GM19324 (cell line): Measurements from ENCODE around the gene PMS2.
"Not testable (repeated sequence)": the region's sequence is repeated elsewhere in the genome, so short reads cannot be mapped to it uniquely, and the experiment has no call there.

Experiments
- ATAC-seq: cut with Tn5 transposase; IDR thresholded peaks from one replicate; pipeline ENCODE4 v1.9.1; 2021; ENCODE audit warnings: mild to moderate bottlenecking, moderate library complexity; ENCODE audit not compliant: unreplicated experiment, low FRiP score

The PMS2 gene

DNA sequence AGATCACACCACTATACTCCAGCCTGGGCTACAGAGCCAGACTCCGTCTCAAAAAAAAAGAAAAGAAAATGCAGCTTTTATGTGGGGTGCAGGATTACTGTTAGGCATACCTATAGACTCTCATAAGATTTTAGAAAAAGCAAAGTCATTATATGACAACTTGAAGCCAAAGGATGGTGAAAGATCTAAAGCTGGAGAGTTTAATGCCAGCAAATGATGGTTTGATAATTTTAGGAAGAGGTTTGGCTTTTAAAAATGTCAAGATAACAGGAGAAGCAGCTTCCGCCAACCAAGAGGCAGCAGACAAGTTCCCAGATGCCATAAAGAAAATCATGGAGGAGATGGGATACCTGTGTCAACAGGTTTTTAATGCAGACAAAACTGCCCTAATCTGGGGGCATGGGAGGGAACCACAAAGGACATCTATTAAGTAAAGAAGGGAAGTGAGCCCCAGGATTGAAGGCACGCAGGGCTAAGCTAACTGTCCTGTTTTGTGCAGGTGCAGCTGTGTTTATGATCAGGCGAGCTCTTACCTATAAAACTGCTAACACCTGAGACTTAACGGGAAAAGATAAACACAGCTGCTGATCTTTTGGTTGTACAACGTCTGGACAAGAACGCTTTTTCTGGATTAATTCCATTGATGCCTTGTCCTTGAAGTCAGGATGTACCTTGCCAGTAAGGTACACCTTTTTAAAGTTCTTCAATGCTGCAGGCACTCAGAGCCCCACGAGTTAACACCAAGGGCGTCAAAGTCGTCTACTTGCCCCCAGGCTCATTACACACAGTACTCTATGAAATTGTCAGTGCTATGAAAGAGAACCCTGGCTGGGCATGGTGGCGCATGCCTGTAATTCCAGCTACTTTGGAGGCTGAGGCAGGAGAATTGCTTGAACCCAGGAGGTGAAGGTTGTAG, 11.8 kb upstream of the PMS2 start:
- ATAC-seq = no peak

DNA sequence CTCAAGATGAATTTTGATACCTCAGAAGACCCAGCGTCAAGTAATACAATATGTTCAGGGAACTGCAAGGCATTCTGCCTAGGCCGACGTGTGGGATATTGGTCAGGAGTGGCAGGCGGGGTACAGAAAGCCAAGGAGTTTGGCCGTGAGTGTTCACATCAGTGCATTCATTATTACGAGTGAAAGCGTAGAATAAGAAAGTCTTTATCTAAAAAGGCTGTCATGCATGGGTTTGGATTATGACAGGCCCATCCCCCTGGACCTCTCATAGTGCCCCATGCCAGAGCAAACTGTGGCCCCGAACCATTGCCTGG, 7.8 kb upstream of the PMS2 start:
- no peak for ATAC-seq

DNA sequence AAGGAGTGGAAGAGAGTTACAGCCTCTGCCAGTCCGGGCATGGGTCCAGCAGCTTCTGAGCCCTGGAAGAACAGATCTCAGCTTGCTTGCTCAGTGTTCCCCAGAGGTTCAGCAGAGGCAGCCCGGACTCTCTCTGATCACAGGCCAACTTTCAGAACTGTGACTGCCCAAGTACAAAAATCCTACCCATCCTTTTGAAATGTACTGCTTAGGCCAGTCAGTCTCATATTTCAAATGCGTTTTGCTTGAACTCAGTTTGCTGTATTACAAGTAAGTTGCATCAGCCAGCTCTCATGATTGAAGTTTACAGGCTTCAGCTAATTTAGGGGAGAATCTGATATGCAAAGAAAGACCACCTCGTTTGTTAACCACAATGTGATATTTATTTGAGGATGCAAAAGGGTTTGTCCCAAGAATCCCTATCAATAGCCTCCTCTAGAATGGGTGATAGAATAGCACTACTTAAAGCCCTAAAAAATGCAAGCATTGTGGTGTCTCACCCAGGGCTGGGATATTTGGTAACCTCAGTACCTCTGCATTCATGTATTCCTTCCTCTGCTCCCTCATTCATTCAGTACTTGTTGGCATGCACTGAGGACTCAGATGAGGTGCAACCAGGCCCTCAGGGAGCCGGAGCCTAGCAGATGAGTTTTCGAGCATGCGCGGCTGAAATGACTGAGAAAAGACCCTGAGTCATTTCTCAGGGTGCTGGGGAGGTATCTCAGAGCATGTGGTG, 7.2 kb upstream of the PMS2 start:
- no peak for ATAC-seq

DNA sequence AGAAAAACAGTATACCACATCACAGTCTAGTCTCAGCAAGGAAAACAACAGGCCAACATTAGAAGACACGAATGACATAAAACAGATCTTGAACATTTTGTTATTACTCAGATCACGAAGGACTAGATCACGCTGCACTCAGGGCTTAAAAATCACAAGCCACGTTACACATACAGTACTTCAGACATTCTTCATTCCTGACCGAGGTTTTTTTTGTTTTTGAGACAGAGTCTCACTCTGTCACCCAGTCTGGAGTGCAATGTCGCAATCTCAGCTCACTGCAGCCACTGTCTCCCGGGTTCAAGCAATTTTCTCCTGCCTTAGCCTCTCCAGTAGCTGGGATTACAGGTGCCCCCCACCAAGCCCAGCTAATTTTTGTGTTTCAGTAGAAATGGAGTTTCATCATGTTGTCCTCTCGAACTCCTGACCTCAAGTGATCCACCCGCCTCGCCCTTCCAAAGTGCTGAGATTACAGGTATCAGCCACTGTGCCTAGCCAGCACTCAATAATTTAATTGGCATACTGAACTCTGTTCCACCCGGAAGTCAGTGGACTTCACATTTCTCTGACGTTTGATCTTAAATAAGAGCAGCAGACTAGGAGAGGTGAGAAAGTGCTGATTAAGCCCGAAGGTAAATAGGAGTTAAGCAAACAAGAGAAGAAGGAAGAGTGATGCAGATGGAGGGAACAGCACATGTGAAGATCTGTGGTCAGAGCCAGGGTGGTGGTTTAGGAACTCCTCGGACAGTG, 3.7 kb upstream of the PMS2 start:
- ATAC-seq = no peak

DNA sequence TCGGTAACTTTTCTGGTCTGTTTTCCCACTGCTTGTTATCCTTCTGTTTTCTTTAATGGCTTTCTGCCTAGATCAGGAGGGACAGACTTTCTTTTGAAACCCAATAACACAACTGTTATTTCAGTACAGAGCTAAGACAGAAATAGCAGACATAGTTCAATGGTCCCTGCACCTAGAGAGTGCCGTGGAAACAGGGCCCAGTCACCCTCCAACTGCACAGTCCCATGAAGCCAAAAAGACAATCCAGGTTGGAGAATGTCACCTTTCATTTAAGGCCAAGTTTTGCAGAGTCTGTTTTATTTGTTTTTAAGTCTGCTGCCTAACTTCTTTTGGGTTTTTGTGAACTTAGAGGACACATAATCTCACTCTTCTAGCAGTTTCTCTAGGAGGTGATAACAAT, 2.7 kb upstream of the PMS2 start:
- ATAC-seq = no peak

DNA sequence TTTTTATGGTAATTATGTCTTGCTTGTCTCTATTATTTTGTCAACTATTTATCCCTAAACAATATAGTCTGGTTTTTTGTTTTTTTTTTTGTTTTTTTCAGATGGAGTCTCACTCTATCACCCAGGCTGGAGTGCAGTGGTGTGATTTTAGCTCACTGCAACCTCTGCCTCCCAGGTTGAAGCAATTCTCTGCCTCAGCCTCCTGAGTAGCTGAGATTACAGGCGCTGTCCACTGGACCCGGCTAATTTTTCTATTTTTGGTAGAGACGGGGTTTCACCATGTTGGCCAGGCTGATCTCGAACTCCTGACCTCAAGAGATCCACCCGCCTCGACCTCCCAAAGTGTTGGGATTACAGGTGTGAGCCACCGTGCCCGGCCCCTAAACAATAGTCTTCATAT, 1.5 kb upstream of the PMS2 start:
- not testable (repeated sequence) for ATAC-seq

DNA sequence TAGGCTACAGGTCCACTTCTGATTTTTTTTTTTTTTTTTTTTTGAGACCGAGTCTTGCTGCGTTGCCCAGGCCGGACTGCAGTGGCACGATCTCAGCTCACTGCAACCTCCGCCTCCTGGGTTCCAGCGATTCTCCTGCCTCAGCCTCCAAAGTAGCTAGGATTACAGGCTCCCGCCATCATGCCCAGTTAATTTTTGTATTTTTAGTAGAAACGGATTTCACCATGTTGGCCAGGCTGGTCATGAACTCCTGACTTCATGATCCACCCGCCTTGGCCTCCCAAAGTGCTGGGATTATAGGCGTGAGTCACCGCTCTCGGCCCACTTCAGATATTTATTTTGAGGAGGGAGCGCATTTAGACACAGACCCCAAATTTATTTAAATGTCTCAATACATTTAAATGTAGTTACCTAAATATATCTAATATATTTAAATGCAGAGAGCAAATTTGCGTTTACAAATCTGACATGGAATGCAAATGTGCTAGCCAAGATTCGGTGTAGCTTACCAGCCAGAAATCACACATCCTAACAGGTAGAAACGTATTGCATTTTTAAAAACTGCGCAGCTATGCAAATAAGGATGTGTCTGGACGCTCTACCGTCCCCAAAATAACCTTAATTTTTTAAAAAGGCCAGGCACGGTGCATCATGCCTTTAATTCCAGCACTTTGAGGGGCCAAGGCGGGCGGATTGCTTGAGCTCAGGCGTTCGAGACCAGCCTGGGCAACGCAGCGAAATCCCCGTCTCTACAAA, 836 bp downstream of the PMS2 start:
- ATAC-seq = not testable (repeated sequence)

DNA sequence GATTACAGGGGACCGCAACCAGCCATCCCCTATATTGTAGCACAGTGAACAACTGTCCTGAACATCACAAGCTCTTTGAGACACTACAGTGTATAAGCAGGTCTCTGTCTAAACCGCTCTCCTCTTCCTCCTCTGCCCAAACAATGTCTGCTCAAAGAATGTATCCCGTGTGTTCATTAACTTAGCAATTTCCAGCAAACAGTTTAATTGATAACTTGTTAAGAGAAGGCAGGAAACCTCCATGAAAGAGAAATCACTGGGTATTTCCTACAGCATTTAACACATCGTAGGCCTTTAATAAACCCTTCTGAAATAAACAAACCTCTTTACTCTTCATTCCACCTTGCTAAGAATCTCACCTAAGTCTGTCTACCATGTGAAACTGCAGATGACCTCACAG, 1.5 kb downstream of the PMS2 start:
- ATAC-seq = no peak

DNA sequence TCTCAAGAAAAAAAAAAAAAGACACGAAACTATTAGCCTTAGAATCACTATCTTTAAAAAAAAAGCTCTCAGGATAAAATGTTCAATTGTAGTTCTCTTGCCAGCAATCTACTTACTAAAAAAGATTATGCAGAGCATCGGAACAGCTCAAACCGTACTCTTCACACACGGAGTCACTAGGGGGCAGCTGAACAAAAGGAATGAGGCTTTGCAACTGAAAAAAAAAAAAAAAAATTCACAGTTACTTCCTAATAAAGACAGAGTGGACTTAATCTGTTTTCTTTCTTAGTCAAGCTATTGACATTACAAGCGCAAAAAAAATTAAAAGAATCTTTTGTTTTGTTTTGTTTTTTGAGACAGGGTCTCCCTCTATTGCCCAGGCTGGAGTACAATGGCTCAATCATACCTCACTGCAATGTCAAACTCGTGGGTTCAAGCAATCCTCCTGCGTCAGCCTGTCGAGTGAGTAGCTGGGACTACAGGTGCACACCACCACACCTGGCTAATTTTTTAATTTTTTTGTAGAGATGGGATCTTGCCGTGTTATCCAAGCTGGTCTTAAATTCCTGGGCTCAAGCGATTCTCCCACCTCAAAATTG, 11.5 kb downstream of the PMS2 start:
- no peak for ATAC-seq

DNA sequence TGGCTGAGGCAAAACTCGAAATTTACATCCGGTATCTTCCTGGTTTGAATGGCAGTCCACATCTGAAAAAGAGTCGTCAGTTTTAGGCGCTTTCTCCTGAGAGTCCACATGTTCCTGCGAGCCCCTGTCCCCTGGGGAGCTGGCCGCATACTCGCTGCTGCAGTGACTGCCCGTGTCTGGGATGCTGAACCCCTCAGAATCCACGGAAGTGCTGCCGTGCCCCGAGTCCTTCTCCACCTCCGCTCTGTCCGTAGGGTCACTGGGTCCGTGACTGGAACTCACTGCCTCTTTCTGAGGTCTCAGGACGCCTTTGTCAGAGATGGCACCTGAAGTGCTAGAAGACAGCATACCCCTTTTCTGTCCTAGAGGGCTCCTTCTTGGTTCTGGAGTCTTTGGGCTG, 21.8 kb downstream of the PMS2 start:
- not testable (repeated sequence) for ATAC-seq

DNA sequence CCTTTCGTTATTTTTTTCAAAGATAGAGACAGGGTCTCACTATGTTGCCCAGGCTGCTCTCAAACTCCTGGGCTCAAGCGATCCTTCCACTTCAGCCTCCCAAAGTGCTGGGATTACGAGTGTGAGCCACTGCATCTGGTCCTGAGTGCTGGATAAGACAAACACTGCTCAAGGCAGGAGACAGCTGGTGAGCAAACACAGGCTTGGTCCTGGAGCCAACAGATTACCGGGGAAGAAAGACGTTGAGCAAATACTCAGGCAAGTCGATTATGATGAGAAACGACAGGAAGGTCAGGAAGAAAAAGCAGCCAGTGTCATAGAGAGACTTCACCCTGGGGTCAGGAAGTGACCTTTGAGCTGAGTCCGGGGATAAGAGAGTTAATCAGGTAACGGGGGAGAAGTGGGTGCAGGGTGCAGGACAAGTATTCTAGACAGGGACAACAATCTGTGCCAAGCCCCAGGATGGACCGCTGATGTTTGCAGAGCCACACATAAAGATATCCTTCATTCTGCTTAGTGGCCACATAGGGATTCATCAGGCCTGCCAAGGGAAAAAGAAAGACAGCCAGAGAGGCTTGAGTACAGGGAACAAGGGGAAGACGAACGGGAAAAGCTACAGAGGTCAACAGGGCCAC, 29.1 kb downstream of the PMS2 start:
- not testable (repeated sequence) for ATAC-seq

DNA sequence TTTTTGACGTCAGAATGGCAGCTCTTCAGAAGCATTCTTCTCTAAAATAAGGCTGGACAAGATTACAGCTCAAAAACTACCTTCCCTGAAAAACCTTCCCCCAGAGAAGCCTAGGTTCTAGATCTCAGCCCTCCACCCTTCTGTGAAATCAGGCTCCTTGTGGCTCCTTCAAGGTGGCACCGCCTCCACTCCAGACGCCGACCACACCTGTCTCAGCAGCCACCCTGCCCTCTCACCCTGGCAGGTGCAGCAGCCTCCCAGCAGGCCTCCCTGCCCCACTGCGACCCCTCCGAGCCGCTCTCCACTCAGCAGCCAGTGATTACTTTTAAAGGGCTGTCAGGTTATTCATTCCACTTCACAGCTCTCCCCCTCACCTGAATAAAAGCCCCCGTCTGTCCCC, 35.3 kb downstream of the PMS2 start:
- not testable (repeated sequence) for ATAC-seq

DNA sequence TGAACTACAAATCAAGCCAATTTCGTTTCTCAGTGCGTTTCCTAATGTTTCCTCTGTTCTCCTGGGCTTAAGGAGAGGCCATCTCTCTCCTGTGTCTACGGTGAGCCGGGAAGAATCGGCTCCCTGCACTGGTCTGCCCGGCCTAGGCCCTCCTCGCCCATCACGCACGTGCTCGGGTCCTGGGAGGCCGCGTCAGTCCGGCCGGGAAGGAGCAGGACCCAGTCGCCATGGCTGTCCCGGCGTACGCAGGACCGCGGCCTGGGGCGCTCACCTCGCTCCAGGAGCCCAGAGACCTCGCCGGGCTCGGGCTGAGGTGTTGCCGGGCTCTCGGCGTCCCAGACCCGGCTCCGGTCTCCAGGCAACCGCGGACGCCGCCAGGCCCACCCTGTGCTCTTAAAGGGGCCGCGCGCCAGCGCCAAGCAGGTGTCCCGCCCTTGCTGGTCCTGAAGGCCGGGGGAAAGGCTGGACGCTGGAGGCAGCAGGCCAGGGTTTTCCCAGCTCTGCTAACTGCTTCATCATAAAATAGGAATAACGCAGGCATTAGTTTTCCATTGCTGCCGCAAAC, 38.4 kb downstream of the PMS2 start, which contains the start of gene RSPH10B:
TSS of gene RSPH10B (minus strand) at position 343 of the 565 bp plus-strand sequence. CDS start 3,573 bp downstream, outside the sequence.
- ATAC-seq = not testable (repeated sequence)

DNA sequence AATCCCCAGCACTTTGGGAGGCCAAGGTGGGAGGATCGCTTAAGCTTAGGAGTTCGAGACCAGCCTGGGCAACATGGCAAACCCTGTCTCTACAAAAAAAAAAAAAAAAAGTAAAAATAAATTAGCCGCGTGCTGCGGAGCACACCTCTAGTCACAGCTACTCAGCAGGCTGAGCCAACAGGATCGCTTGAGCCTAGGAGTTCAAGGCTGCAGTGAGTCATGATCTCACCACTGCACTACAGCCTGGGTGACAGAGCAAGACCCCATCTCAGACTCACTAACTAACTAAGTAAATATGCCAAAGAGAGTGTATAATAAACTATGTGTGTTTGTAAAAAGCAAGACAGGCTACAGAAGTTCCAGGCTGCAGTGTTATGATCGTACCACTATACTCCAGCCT, 45.0 kb downstream of the PMS2 start:
- not testable (repeated sequence) for ATAC-seq

DNA sequence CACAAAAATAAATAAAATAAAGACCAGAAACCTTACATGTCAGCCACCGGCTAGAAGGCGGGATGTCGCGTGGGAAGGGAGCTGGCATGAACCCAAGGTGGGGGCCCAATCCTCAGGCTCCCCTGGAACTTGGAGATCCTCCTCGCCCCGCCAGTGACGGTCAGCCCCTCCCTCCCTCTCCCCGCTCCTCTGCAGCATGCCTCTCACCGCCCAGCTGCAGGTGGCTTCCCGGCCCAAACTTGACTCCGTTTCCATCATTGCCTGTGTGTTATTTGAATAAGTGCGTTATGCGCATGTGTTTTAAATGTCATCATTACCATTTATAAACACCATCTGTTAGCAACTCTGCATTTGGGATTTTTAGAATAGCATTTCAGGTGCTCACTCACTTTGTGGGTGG, 45.6 kb downstream of the PMS2 start:
- ATAC-seq = not testable (repeated sequence)

DNA sequence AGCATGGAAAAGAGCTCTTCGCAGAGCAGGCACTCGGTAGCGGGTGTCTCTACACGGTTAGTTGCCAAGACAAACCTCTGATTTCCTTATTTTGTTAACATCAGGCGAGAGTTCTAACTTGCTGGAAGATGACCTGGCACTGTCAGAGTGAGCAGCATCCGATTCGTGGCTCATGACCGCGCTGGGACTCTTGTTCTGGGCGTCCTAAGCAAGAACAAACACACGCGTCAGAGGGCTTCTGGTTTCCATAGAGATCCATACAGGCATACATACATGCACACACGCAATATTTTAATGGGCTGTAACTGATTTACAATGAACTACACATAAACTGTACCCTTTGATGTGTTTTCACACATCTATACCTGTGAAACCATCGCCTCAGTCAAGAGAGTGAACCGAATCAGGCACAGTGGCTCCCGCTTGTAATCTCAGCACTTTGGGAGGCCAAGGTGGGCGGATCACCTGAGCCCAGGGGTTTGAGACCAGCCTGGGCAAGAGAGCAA, 73.9 kb downstream of the PMS2 start:
- not testable (repeated sequence) for ATAC-seq

DNA sequence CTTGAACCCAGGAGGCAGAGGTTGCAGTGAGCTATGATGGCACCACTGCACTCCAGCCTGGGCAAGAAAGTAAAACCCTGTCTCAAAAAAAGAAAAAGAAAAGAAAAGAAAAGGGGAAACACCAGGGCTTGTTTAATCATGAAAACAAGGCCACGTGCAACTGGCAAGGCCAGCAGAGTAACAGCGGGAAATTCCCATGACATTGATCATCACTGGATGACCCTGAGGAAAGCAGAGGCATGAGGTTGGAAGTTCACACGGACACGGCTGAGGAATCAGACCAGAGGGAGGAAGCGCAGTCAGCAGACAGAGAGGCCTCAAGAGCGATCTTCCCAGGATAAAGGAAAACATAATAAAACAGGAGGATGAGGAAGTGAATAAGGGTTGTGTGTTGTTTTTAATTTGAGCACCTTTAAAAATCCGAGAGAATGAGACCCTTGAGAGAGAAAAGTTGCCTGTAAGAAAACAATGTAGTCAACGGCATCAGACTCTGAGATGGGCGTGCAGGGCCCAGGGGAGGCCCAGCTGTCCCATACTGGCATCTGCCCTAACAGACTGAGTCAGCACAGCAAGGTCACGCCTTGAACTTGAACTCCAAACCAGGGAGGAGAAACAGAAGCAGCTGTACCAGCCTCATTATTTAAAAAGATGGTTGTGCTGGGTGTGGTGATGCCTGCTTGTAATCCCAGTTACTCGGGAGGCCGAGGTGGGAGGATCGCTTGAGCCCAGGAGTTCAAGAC, 76.8 kb downstream of the PMS2 start:
- not testable (repeated sequence) for ATAC-seq

DNA sequence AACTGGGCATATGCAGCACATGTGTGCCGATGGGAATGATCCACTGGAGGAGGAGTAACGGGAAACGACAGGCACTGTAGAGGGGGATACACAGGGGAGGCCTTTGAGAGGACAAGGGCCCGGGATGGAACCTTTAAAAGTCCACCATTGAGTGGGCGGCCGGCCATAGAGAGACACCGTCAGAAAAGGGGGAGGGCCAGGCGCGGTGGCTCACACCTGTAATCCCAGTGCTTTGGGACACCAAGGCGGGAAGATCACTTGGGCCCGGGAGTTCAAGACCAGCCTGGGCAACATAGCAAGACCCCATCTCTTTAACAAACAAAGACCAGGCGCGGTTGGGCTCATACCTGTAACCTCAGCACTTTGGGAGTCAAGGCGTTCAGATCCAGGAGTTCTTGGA, 77.6 kb downstream of the PMS2 start:
- not testable (repeated sequence) for ATAC-seq
